ENCODE results near the gene WWTR1.
A peak's percentile ranks its signal among the peaks of the same experiment; 100 is the strongest.

WWTR1 gene

GRCh38 chr3:149555927-149556326, 101.9 kb downstream of the WWTR1 start:
- H3K27ac ChIP-seq (ENCODE audit: low read depth, low read length, poor library complexity, severe bottlenecking), result peak overlapping the region; percentile 64
- H3K9ac ChIP-seq (ENCODE audit: low read length), result no peak overlapping the region
- no peaks in the 10 kb centered on the region for H3K36me3 ChIP-seq (ENCODE audit: insufficient read depth, low read length)
- no peak for TF ChIP-seq EZH2 (IDR thresholded peaks at IDR 0.05; ENCODE audit: borderline replicate concordance, low read length)
- TF ChIP-seq, protein P1, sequence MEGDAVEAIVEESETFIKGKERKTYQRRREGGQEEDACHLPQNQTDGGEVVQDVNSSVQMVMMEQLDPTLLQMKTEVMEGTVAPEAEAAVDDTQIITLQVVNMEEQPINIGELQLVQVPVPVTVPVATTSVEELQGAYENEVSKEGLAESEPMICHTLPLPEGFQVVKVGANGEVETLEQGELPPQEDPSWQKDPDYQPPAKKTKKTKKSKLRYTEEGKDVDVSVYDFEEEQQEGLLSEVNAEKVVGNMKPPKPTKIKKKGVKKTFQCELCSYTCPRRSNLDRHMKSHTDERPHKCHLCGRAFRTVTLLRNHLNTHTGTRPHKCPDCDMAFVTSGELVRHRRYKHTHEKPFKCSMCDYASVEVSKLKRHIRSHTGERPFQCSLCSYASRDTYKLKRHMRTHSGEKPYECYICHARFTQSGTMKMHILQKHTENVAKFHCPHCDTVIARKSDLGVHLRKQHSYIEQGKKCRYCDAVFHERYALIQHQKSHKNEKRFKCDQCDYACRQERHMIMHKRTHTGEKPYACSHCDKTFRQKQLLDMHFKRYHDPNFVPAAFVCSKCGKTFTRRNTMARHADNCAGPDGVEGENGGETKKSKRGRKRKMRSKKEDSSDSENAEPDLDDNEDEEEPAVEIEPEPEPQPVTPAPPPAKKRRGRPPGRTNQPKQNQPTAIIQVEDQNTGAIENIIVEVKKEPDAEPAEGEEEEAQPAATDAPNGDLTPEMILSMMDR (IDR thresholded peaks at IDR 0.05; ENCODE audit: low read length), result no peak
- no peak overlapping the region for H2AFZ ChIP-seq (ENCODE audit: low read length)
- H3K4me3 ChIP-seq (ENCODE audit: low read depth, low read length, poor library complexity, severe bottlenecking), result no peak overlapping the region
- H3F3A ChIP-seq (ENCODE audit: insufficient read depth, low read length), result no peaks in the 10 kb centered on the region
- H3K27me3 ChIP-seq (ENCODE audit: insufficient read depth, low read length), result no peaks in the 10 kb centered on the region
- no peaks in the 10 kb centered on the region for H3K9me2 ChIP-seq (ENCODE audit: low read depth, low read length)
- peaks cover 39% of the 10 kb centered on the region for H3K4me1 ChIP-seq (ENCODE audit: insufficient read depth, low read length, severe bottlenecking)
- H3K9me3 ChIP-seq (ENCODE audit: low read length), result no peaks in the 10 kb centered on the region
- no peaks in the 10 kb centered on the region for H4K20me1 ChIP-seq (ENCODE audit: insufficient read depth, low read length)
- H3K79me2 ChIP-seq (ENCODE audit: insufficient read depth, low read length), result no peaks in the 10 kb centered on the region
- no peak overlapping the region for H3K4me2 ChIP-seq (ENCODE audit: low read length)

DNA sequence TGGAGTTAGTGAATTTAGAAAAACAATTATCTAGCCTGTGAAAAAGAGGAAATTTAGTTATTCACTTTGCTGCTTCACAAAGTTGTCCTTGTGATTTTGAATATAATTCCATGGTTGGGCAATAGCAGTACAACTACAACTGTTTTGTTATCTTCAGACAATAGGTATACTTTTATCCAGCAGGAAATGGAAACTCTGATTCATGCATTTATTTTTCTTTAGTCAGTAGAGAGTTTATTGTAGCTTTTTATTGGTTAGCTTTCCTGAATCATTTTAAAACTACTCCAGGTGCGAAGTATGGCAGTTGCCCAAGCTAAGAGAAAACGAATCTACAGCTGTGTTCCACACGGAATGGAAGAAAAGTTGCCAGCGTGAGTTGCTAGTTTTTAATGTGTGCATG, 103.0 kb downstream of the WWTR1 start:
- Histone ChIP-seq H3K36me3 (ENCODE audit: insufficient read depth, low read length) (no peaks in the 10 kb centered on the region), H3K9me3 (ENCODE audit: low read length) (no peaks in the 10 kb centered on the region), H3K4me1 (ENCODE audit: insufficient read depth, low read length, severe bottlenecking) (peaks cover 39% of the 10 kb centered on the region), H3K9me2 (ENCODE audit: low read depth, low read length) (no peaks in the 10 kb centered on the region), H3K4me2 (ENCODE audit: low read length) (no peak overlapping the region), H3K9ac (ENCODE audit: low read length) (no peak overlapping the region), H4K20me1 (ENCODE audit: insufficient read depth, low read length) (no peaks in the 10 kb centered on the region), H3K4me3 (ENCODE audit: low read depth, low read length, poor library complexity, severe bottlenecking) (no peak overlapping the region), H3K27me3 (ENCODE audit: insufficient read depth, low read length) (no peaks in the 10 kb centered on the region), H3K79me2 (ENCODE audit: insufficient read depth, low read length) (no peaks in the 10 kb centered on the region), H3K27ac (ENCODE audit: low read depth, low read length, poor library complexity, severe bottlenecking) (peak overlapping the region; percentile 64), H2AFZ (ENCODE audit: low read length) (no peak overlapping the region), H3F3A (ENCODE audit: insufficient read depth, low read length) (no peaks in the 10 kb centered on the region)
- TF ChIP-seq, protein P1 (IDR thresholded peaks at IDR 0.05; ENCODE audit: low read length), result no peak
- no peak for TF ChIP-seq EZH2 (IDR thresholded peaks at IDR 0.05; ENCODE audit: borderline replicate concordance, low read length)

- Histone ChIP-seq H3K4me2 (ENCODE audit: low read length) (no peak overlapping the region), H4K20me1 (ENCODE audit: insufficient read depth, low read length) (no peaks in the 10 kb centered on the region)
Observed at GRCh38 chr3:149553781-149554451, 103.9 kb downstream of the WWTR1 start.

More at GRCh38 chr3:149553781-149554451, 103.9 kb downstream of the WWTR1 start:
- Histone ChIP-seq H3K4me3 (ENCODE audit: low read depth, low read length, poor library complexity, severe bottlenecking) (no peak overlapping the region), H3K36me3 (ENCODE audit: insufficient read depth, low read length) (no peaks in the 10 kb centered on the region), H3K9me2 (ENCODE audit: low read depth, low read length) (no peaks in the 10 kb centered on the region), H3K27ac (ENCODE audit: low read depth, low read length, poor library complexity, severe bottlenecking) (peak overlapping the region; percentile 64), H3F3A (ENCODE audit: insufficient read depth, low read length) (no peaks in the 10 kb centered on the region), H3K27me3 (ENCODE audit: insufficient read depth, low read length) (no peaks in the 10 kb centered on the region), H3K9me3 (ENCODE audit: low read length) (no peaks in the 10 kb centered on the region), H3K9ac (ENCODE audit: low read length) (0 out of 2 replicates have a peak overlapping the region, but pooled peaks have one; percentile 7), H3K4me1 (ENCODE audit: insufficient read depth, low read length, severe bottlenecking) (peaks cover 39% of the 10 kb centered on the region), H2AFZ (ENCODE audit: low read length) (no peak overlapping the region), H3K79me2 (ENCODE audit: insufficient read depth, low read length) (no peaks in the 10 kb centered on the region)
- TF ChIP-seq, protein P1 (IDR thresholded peaks at IDR 0.05; ENCODE audit: low read length), result no peak
- TF ChIP-seq EZH2 (IDR thresholded peaks at IDR 0.05; ENCODE audit: borderline replicate concordance, low read length), result no peak

Measured in OCI-LY1 (cell line).